Skeletal muscle tissue (tissue), 4 donors: ENCODE data around the gene POMT1. TPM values are rescaled to one million over a fixed set of nuclear protein-coding genes. Genes with fewer than 3 reads are reported as not detected.

Experiments
- H3K27ac ChIP-seq: one replicate; pipeline ENCODE4 v1.7.0; 2013; ENCODE audit warnings: mild to moderate bottlenecking, low read depth, low read length, inconsistent platforms
- H3K27me3 ChIP-seq, 3 donors: one replicate each; pipeline ENCODE4 v1.7.0; 2013; ENCODE audit warnings: low read length in 3 of 3; ENCODE audit not compliant: control insufficient read depth in 3 of 3, insufficient read depth in 3 of 3
- H3K36me3 ChIP-seq, 3 donors: one replicate each; pipeline ENCODE4 v1.7.0; 2013; ENCODE audit warnings: low read length in 3 of 3; ENCODE audit not compliant: control insufficient read depth in 3 of 3, insufficient read depth in 3 of 3
- H3K4me1 ChIP-seq, 3 donors: one replicate each; pipeline ENCODE4 v1.7.0; 2013; ENCODE audit warnings: low read length in 3 of 3, mild to moderate bottlenecking in 3 of 3; ENCODE audit not compliant: control insufficient read depth in 3 of 3, insufficient read depth in 3 of 3
- H3K4me3 ChIP-seq, 3 donors: one replicate each; pipeline ENCODE4 v1.7.0; 2013; ENCODE audit warnings: low read length in 3 of 3
- H3K9ac ChIP-seq, 3 donors: one replicate each; pipeline ENCODE4 v1.7.0; 2013; ENCODE audit warnings: low read length in 3 of 3, mild to moderate bottlenecking in 3 of 3, moderate library complexity in 2 of 3, low read depth in 1 of 3
- H3K9me3 ChIP-seq, 3 donors: one replicate each; pipeline ENCODE4 v1.7.0; 2013; ENCODE audit warnings: low read length in 3 of 3; ENCODE audit not compliant: control insufficient read depth in 3 of 3
- total RNA-seq: library from RNA; depleted of rRNA; stranded (reverse); fragments of >200 nt; gene quantifications from one replicate; pipeline ENCODE4 v1.2.3, GENCODE V29; 2014
- donor health status: Osteomylitis.

The POMT1 gene
- total RNA-seq, 1 donor from 2014 or later = 18.8 TPM

- H3K4me1 ChIP-seq = peaks cover 0 to under 1% (median 0%) of the 10 kb centered on the region in 3 donors
- no peaks in the 10 kb centered on the region for H3K9me3 ChIP-seq
- no peaks in the 10 kb centered on the region for H3K27me3 ChIP-seq
- H3K27ac ChIP-seq = no peak overlapping the region
- peaks cover 93 to 96% (median 96%) of the 10 kb centered on the region in 3 donors for H3K36me3 ChIP-seq
- H3K9ac ChIP-seq = no peak overlapping the region
- no peak overlapping the region for H3K4me3 ChIP-seq
These were observed 10.6 kb upstream of the POMT1 start for GRCh38 chr9:131492070-131492469.

DNA sequence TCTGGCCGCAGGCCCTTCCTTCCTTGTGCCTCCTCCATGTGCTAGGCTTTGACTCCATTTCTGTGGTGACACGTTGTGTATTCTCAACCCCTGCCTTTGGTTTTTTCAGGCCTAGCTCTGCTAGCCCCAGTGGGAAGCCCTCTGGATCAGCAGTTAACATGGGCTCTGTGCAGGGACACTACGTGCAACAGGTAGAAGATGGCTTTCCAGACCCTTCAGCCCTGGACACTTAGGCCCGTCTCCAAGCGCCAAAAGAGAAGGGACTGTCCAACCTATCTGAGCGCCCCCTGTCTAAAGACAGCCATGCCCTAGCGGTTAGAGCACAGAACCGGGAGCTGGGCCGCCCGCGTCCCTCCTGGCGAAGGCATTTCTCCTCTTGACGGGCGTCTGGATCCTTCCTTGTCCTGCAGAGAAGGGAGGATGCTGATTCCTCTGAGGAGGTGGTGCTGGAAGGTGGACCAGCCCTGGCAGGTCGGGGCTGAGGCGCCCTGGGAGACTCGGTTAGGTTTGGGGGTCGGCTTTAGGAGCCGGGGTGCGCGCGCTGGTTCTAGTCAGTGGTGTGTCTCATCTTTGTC, 8.3 kb upstream of the POMT1 start:
- no peak overlapping the region for H3K4me3 ChIP-seq
- H3K36me3 ChIP-seq = peaks cover 89 to 94% (median 91%) of the 10 kb centered on the region in 3 donors

GRCh38 chr9:131495785-131496184, 6.9 kb upstream of the POMT1 start:
- Histone ChIP-seq H3K36me3 (peaks cover 80 to 86% (median 83%) of the 10 kb centered on the region in 3 donors), H3K27ac (no peak overlapping the region), H3K27me3 (no peaks in the 10 kb centered on the region), H3K9me3 (no peaks in the 10 kb centered on the region), H3K4me3 (no peak overlapping the region), H3K4me1 (peaks cover 0 to under 1% (median 0%) of the 10 kb centered on the region in 3 donors), H3K9ac (no peak overlapping the region)

More for the DNA sequence above, 8.3 kb upstream of the POMT1 start:
- no peaks in the 10 kb centered on the region for H3K27me3 ChIP-seq
- H3K4me1 ChIP-seq = no peaks in the 10 kb centered on the region
- H3K9ac ChIP-seq = no peak overlapping the region
- H3K27ac ChIP-seq = no peak overlapping the region
- H3K9me3 ChIP-seq = no peaks in the 10 kb centered on the region

DNA sequence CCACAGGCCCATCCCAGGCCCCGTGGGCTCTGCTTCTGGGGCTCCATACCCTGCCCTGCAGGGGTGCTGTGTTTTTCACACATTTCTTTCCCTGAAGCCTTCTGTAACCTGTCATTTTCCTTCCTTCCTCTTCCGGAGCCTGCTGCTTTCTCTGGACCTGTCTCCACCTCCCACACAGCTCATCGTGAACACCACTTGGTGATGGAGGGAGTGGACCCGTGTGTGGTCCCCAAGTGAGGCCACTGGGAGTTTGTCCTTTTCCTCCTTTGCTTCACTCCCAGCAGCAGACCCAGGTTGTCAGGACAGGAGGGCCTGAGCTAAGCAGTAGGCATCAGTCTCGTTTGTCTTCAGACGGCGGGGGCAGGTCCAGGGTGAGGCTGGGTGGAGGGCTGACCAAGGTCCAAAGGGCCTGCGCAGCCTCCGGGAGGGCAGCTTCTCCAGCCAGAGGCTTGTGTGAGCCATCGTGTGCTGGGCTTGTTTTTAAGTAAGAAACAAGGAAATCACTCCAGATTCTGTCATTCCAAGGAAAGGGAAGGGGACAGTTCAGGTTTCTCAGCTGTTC, 5.8 kb upstream of the POMT1 start:
- H3K4me3 ChIP-seq = no peak overlapping the region
- H3K9ac ChIP-seq = no peak overlapping the region
- H3K27ac ChIP-seq = no peak overlapping the region
- H3K27me3 ChIP-seq = no peaks in the 10 kb centered on the region
- H3K9me3 ChIP-seq = no peaks in the 10 kb centered on the region
- H3K36me3 ChIP-seq = peaks cover 69 to 75% (median 71%) of the 10 kb centered on the region in 3 donors
- peaks cover 0 to 12% (median 8%) of the 10 kb centered on the region in 3 donors for H3K4me1 ChIP-seq

- Histone ChIP-seq H3K4me1 (peaks cover 11 to 36% (median 21%) of the 10 kb centered on the region in 3 donors), H3K9ac (no peak overlapping the region), H3K27ac (no peak overlapping the region), H3K27me3 (no peaks in the 10 kb centered on the region), H3K36me3 (peaks cover 45 to 51% (median 47%) of the 10 kb centered on the region in 3 donors), H3K9me3 (no peaks in the 10 kb centered on the region), H3K4me3 (no peak overlapping the region)
These were observed 3.4 kb upstream of the POMT1 start for GRCh38 chr9:131499254-131499767.

GRCh38 chr9:131500377-131500776, 2.3 kb upstream of the POMT1 start:
- peak overlapping the region; percentile 15 for H3K27ac ChIP-seq
- H3K4me3 ChIP-seq = no peak overlapping the region
- no peaks in the 10 kb centered on the region for H3K9me3 ChIP-seq
- H3K36me3 ChIP-seq = peaks cover 37 to 43% (median 38%) of the 10 kb centered on the region in 3 donors
- H3K9ac ChIP-seq = no peak overlapping the region
- peaks cover 14 to 38% (median 22%) of the 10 kb centered on the region in 3 donors for H3K4me1 ChIP-seq
- H3K27me3 ChIP-seq = no peaks in the 10 kb centered on the region

GRCh38 chr9:131500939-131501541, 1.7 kb upstream of the POMT1 start:
- no peak overlapping the region for H3K27ac ChIP-seq

GRCh38 chr9:131503626-131504465, 1.1 kb downstream of the POMT1 start:
- H3K36me3 ChIP-seq = peaks cover 19 to 20% (median 19%) of the 10 kb centered on the region in 3 donors
- H3K4me1 ChIP-seq = peaks cover 14 to 38% (median 22%) of the 10 kb centered on the region in 3 donors
- H3K4me3 ChIP-seq = peak overlapping the region; percentile 89 to 98 (median 93)
- H3K9ac ChIP-seq = peak overlapping the region; percentile 79 to 91 (median 86)
- no peaks in the 10 kb centered on the region for H3K27me3 ChIP-seq
- no peaks in the 10 kb centered on the region for H3K9me3 ChIP-seq
- no peak overlapping the region for H3K27ac ChIP-seq

More at GRCh38 chr9:131500939-131501541, 1.7 kb upstream of the POMT1 start:
- H3K4me1 ChIP-seq = peaks cover 14 to 38% (median 22%) of the 10 kb centered on the region in 3 donors
- peaks cover 31 to 36% (median 32%) of the 10 kb centered on the region in 3 donors for H3K36me3 ChIP-seq
- no peaks in the 10 kb centered on the region for H3K9me3 ChIP-seq
- H3K27me3 ChIP-seq = no peaks in the 10 kb centered on the region
- H3K4me3 ChIP-seq = no peak overlapping the region
- H3K9ac ChIP-seq = no peak overlapping the region

- H3K36me3 ChIP-seq = peaks cover 15 to 22% (median 20%) of the 10 kb centered on the region in 3 donors
These were observed 2.3 kb downstream of the POMT1 start for GRCh38 chr9:131505012-131505411.

More at GRCh38 chr9:131505012-131505411, 2.3 kb downstream of the POMT1 start:
- no peaks in the 10 kb centered on the region for H3K9me3 ChIP-seq
- H3K27me3 ChIP-seq = no peaks in the 10 kb centered on the region
- peaks cover 14 to 38% (median 22%) of the 10 kb centered on the region in 3 donors for H3K4me1 ChIP-seq
- H3K4me3 ChIP-seq = no peak overlapping the region
- H3K9ac ChIP-seq = no peak overlapping the region
- H3K27ac ChIP-seq = no peak overlapping the region
